Epithelial cell of proximal tubule (primary cell): ENCODE results near the gene SLC26A11. TPM values are rescaled to one million over a fixed set of nuclear protein-coding genes. Genes with fewer than 3 reads are reported as not detected.

ENCODE experiments used
- DNase-seq: peaks from one replicate; pipeline ENCODE4 v3.0.0-alpha.2; 2011; ENCODE audit warnings: low read depth
- H3K4me3 ChIP-seq: 2 replicates; pipeline ENCODE4 v1.5.1; 2011; ENCODE audit warnings: low read depth, mild to moderate bottlenecking, low read length
- total RNA-seq: library from RNA; depleted of rRNA; stranded (reverse); fragments of >200 nt; gene quantifications from 2 replicates; pipeline ENCODE4 v1.2.3, GENCODE V29; 2015
- TF ChIP-seq, protein P1 (sequence below): conservative IDR thresholded peaks from 2 replicates; pipeline ENCODE4 v1.5.1; 2012; ENCODE audit warnings: low read depth, mild to moderate bottlenecking, low read length

Gene SLC26A11
- total RNA-seq, 1 donor from 2014 or later = 7.6 TPM

DNA sequence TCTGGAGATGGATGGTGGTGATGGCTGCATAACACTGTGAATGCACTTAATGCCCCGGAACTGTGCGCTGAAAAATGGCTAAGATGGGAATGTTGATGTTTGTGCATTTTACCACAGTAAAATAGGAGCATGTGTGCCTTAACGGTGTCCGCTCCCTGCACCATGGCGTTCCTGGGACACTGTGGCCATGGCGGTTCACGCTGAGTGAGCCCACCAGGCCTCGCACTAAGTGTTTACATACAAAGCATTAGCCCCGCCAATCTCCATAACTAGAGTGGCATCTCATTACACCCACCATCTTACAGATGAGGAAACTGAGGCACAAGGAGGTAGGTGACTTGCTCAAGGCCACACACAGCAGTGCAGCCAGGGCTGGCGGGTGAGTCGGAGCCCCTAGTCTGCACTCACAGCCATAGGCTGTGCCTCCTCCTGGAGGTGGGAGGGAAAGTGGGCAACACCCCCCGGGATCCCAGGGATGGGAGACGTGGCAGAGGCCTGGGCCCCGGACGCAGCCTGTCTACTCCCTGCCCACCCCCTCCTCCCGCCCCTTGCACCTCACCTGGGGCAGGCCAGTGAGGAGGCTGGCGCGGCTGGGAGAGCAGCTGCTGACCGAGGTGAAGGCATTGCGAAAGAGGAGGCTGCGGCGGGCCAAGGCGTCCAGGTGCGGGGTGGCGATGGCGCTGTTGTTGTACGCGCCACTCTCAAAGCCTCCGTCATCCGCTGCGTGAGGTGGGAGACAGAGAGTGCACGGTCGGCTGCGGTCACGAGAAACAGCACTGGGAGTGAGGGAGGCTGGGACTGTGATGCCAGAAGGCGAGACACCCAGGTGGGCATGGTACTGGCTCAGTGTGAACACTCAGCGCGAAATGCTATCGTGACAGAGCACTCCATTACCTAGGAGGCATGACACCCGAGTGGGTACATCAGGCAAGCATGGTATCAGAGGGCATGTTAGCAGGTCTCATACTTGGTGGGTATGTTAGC is 3.5 kb upstream of the SLC26A11 start:
- H3K4me3 ChIP-seq = no peak overlapping the region
- TF ChIP-seq, protein P1, sequence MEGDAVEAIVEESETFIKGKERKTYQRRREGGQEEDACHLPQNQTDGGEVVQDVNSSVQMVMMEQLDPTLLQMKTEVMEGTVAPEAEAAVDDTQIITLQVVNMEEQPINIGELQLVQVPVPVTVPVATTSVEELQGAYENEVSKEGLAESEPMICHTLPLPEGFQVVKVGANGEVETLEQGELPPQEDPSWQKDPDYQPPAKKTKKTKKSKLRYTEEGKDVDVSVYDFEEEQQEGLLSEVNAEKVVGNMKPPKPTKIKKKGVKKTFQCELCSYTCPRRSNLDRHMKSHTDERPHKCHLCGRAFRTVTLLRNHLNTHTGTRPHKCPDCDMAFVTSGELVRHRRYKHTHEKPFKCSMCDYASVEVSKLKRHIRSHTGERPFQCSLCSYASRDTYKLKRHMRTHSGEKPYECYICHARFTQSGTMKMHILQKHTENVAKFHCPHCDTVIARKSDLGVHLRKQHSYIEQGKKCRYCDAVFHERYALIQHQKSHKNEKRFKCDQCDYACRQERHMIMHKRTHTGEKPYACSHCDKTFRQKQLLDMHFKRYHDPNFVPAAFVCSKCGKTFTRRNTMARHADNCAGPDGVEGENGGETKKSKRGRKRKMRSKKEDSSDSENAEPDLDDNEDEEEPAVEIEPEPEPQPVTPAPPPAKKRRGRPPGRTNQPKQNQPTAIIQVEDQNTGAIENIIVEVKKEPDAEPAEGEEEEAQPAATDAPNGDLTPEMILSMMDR = no peak
- no peak for DNase-seq

DNA sequence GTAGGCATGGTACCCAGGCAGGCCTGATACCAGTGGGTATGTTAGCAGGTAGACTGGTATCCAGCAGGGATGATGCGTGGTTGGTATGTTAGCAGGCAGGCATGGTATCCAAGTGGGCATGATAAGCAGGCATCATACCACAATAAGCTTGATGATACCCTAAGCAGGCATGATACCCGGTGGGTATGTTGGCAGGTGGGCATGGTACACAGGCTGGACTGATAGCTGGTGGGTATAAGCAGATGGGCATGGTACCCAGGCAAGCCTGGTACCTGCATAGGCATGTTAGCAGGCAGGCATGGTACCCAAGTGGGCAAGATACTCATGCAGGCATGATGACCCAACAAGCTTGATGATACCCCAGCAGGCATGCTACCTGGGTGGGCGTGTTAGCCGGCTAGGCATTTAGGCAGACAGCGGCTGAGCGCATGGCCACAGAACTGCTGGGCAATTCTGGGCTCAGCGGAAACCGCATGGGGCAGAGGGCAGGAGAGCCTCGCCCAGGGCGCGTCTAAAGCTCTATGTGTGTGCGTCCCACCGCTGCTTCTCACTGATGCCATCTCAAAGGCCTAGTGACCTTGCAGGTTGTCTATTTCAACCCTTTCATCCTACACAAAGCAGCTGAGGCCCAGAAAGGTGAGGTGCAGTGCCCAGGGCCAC is 2.4 kb upstream of the SLC26A11 start:
- TF ChIP-seq, protein P1 = no peak
- DNase-seq = no peak
- H3K4me3 ChIP-seq = no peak overlapping the region

DNA sequence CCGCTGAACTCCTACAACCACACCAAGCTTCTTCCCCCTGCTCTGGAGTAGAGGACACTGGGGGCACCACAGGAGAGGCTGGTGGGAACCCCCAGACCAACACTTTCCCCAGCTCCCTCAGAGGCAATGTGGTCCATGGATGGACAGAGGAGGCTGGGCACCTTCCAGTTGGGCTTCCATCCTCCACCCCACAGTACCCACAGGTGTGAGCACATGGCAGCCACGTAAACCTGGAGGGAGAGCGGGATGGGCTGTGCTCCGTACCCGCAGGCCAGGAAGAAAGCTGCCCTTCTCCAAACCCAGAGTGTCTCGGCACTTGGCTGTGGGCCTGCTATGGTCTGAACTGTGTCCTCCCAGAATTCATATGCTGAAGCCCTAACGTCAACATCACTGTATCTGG is 1.8 kb upstream of the SLC26A11 start:
- no peak for DNase-seq
- H3K4me3 ChIP-seq = no peak overlapping the region
- TF ChIP-seq, protein P1 = no peak

DNA sequence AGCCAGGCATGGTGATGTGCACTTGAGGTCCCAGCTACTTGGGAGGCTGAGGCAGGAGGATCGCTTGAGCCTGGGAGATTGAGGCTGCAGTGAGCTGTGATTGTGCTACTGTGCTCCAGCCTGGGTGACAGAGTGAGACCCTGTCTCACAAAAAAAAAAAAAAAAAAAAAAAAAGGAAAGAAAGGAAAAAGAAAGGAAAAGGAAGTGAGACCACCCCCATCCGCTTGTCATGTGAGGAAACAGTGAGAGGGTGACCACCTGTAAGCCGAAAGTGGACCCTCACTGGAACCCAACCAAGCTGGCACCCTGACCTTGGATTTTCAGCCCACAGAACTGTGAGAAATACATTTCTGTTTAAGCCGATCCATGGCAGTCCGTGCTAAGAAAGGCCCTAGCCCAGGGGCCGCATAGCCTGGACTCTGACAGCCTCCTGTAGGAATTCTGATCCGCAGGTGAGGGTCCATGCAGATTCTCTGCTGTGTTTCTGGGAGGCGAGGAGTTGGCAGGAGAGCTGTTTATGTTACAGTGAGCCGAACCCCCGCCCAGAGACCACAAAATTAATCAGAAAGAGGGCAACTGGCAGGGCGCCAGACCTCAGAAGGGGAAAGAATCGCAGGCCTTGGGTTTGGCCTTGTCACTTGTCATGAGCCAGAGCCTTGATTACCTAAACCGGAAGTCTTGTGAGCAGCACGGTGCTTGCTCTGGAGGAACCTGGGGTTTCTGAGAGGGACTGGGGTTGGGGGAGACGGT is 1.0 kb upstream of the SLC26A11 start:
- TF ChIP-seq, protein P1 = no peak
- peak overlapping the region; percentile 71 for H3K4me3 ChIP-seq
- peak; percentile 33 for DNase-seq

DNA sequence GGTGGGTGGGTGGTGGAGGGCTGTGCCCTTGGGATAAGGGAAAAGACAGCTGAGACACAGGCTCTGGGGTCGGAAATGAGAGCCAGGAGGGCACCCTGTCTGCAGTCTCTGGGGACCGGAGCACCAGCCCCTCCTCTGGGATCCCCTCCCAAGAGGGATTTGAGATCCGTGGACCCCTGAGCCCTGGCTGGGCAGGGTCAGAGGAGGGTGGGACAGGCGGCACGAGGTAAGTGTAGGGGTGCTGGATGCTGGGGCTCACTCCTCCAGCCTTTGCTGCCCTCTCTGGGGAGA is 519 bp upstream of the SLC26A11 start:
- TF ChIP-seq, protein P1 = no peak
- no peak for DNase-seq
- H3K4me3 ChIP-seq = peak overlapping the region; percentile 71

DNA sequence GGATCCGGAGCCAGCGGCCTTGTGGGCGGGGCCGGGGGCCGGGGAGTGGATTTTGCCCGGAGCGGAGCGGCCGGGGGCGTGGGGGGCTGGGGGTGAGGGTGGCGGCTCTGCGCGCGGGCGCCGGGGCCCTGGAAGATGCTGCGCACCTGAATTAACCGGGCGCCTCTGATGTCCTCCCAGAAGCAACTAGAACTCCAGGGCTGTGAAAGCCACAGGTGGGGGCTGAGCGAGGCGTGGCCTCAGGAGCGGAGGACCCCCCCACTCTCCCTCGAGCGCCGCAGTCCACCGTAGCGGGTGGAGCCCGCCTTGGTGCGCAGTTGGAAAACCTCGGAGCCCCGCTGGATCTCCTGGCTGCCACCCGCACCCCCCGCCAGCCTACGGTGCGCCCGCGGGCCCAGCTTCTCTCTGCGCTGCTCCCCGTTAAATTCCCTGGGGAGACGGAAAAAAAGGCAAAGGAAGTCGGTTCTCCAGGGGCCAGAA is 549 bp downstream of the SLC26A11 start:
- H3K4me3 ChIP-seq = peak overlapping the region; percentile 71
- no peak for DNase-seq
- TF ChIP-seq, protein P1 = no peak
